Central memory CD4-positive, alpha-beta T cell (primary cell): ENCODE data around the gene ANKRD18A.
"Not testable (repeated sequence)": the region's sequence is repeated elsewhere in the genome, so short reads cannot be mapped to it uniquely, and the experiment has no call there.

Source experiments
- DNase-seq: peaks from one replicate; pipeline ENCODE4 v3.0.0; 2022

ANKRD18A gene

DNA sequence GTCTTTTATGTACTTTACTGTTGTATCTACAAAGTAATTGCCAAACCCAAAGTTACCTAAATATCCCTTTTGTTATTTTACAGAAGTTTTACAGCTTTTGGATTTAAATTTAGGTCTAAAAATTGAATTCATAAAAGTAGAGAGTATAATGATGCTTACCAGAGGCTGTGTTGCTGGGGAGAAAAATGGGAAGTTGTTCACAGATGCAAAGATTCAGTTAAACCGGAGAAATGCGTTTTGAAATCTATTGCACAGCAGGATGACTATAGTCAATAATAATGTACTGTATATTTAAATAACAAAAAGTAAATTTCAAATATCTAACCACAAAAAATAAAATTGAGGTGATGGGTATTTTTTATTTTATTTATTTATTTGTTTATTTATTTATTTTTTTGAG lies 2.6 kb upstream of the ANKRD18A start:
- DNase-seq = no peak

DNA sequence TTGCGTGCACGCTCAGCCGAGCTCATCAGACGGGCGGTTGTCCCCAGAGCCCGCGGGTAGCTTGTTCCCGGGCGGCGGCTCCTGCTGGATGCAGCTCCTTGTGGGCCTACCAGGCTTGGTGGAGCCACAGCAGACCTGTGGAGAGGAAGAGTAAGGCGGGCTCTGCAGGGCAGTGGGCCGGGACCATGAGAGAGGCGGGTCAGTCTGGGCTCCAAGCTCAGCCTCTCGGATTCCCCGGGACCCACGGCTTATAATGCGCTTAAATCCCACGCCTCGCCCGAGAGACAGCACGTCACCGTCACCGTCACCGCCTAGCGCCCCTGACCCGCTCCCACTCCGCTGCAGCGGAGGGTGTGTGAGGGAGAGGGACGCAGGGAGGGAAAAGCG lies 1.9 kb upstream of the ANKRD18A start:
- DNase-seq = peak; percentile 8

DNA sequence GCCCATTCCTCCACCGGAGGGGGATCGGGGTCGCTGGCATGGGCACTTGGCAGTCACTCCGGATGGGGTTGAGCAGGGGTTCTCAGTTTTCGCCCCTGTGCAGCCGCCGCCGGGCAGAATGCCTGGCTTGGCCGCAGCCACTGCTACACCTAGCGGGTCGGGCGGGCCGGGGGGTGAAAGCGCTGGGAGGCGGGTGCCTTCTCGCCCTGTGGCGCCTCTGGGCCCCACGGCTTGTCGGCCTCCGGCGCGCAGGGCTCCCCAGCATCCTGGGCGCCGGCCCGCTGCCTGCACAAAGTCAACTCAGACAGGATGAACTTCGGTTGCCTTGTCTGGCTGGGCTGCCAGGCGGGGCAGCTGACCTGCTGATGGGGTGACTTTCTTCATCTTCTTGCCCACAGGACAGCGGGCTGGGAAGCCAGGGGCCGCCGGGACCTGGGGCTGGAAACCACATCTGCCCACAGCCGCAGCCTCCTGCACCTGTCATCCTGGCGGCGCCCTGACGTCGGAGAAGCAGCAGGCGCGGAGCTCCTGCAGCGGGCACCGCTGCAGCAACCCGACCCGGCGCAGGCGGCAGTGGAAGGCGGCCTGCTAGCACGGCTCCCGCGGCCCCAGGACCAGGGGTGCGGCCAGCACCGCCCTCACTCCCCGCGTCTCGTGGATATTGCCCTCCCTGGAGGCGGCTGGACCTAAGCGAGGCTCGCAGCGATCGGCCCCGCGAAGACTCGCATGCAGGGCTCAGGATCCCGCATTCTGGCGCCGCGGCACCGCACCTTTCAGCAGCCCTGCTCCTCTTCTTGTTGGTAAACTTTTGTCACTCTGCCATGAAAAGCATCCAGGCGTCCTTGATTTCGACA lies 1.3 kb upstream of the ANKRD18A start:
- DNase-seq = peak; percentile 44

DNA sequence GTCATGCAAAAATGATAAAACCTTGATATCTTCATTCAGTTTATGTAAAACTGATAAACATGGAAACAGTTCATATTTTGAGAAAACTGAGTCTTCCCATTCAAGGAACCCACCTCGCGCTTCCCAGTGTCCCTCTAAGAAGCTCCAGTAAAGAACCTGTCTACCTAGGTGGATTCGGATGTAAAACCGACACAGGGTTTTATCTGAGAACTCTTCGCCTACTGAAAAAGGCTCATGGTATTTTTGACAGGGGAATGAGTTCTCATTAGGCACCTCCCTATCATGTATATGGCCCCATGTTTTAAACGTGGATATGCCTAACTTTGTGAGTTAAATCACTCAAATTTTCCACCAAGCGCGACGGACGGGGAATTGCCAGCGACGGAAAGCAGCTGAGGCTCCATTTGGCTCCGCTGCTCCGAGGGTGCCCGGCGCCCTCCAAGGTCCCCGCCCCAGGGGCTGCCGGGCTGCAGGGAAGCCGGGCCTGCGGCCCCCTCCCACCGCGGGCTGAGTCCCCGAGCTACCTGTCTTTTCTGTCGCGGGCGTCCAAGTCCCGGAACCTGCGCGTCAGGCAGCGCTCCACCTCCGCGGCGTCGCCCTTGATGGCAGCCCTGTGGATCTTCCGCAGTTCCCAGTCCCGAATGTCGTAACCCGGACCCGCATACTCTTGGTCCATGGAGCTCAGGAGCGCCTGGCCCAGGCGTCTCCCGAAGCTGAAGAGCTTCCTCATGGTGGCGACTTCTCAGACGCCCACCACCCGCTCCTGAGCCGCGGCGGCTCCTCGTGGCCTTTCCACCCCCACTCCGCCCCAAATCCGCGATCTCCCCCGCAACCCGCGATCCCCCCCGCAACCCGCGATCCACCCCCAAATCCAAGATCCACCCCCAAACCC lies 594 bp downstream of the ANKRD18A start:
- DNase-seq = peak; percentile 8

DNA sequence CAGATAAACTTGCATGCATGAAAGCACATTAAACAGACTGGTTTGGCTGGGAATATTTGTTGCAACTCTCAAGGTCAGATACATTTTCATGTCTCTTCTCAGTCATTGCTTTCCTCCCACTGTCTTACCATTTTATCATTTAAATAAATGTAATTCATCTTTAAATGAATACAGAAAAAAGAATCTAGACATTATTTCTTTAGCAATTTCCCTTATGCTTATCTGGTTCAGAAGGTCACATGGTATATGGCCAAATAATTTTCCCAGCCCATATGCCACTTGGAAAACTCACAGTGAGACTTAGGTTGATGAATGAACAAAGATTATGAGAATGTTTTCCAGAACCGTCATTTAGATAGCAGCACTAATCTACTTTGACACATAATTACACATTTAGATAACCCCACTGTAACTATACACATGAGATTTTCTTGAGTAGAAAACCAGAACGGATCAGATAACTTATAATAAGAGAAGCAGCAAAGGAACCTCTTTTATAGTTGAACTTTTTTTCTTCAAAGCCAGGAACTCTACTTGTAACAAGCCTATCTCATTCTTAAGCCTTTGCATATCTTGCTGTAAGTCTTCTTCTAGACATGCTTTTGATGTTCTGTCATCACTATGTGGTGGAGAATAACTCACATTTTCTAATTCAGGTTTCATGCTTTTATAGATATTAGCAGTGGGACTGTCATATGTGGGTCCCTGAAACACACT lies 22.2 kb downstream of the ANKRD18A start:
- DNase-seq = not testable (repeated sequence)

DNA sequence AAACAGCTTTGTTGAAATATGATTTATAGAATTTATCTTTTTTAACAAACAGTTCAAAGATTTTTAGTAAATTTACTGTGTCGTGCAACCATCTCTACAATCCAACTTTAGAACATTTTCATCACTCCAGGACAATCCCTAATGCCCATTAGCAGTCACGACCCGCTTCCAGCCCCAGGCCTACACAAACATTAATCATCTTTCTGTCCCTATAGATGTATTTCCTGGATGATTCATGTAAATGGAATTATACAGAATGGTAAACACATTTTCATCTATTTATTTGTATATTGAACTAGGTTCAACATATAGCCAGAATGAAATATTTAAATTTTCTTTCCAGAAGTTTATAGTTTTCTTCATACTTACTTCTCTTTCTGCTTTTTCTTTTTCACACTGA lies 25.3 kb downstream of the ANKRD18A start:
- DNase-seq = not testable (repeated sequence)

DNA sequence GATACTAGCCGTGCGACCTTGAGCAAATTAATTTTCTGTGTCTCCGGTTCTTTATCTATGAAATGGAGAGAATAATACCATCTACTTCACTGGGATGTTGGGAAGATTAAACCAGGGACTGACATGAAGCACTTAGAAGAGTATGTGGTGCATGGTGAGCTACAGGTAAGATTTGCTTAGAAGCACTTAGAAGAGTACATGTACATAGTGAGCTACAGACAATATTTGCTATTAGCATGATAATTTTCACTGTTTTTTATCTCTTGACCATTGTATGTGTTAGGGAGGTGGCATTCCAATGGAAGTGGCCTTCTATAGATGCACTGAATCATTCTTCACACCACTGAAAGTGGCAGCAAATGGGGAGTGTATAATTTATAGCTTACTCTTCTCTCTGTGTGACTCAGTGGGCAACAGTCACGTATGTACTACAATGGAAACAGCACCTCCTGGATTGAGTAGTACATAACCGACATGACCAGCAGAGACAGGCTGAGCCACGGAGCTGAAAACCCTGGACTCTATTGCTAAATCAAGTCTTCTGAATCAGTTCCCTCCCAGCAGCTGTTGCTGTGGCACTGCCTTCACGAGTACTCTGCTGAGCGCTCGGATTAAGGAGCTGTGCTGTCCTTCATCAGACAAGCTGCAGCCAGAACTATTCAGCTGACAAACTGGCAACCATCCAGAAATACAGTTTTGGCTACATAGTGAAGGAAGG lies 28.9 kb downstream of the ANKRD18A start:
- DNase-seq = not testable (repeated sequence)

DNA sequence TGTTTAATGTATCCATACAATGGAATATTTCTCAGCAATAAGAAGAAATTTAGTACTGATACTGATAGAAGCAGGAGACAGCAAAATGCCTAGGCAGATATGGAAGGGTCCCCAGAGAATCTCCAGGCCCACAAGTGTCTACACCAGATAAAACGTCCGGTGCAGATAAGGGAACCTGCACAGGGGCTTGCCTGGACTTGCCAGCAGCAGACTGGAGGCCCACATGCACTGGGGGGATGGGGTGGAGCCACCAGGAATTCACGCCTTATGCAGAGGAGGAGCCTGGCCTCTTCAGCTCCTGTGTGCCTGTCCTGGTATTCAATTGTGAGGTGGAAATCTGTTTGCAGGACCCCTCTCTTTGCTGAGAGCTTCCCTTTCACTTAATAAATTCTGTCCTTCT lies 36.6 kb downstream of the ANKRD18A start:
- DNase-seq = not testable (repeated sequence)

DNA sequence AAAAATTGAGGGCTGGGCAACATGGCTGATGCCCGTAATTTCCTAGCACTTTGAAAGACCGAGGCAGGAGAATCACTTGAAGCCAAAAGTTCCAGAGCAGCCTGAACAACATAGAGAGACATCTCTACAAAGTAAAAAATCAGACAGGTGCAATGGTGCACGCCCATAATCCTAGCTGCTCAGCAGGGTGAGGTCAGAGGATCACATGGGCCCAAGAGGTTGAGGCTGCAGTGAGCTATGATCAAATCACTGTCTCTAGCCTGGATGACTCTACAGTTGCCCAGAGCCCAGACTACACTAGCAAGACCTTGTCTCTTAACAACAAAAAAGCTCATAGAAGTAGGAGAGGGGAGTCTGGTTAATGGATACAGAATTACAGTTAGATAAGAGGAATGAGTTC lies 40.3 kb downstream of the ANKRD18A start:
- DNase-seq = not testable (repeated sequence)

DNA sequence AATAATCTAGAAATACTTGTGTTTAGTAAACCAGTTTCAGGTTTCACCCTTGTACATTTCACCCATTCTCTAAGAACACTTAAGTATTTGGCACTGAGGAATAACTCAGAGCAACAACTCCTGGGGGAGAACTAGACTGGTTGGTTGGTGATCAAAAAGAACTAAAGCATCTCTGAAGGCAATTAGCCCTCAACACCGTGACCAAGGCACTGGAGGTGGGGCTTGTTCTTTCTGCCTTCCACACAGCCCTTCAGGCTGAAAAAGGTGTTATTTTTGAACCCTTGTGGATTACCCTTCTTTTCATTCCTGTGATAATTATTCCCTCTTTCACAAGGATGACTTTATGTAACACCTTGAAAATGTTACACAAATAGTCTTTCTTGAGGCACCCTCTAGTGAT lies 44.2 kb downstream of the ANKRD18A start:
- not testable (repeated sequence) for DNase-seq

DNA sequence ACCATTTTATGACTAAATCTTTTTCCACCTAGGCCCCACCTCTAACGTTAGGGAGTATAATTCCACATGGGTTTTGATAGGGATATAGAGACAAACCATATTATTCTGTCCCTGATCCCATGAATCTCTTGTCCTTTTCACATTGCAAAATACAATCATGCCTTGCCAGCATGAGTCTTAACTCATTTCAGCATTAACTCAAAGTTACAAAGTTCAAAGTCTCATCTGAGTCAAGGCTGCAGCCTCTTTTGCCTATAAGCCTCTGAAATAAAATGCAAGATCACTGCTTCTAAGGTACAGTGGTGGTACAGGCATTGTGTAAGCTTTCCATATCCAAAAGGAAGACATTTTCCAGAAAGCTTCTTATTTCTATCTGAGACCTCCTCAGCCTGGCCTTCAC lies 54.3 kb downstream of the ANKRD18A start:
- DNase-seq = not testable (repeated sequence)

DNA sequence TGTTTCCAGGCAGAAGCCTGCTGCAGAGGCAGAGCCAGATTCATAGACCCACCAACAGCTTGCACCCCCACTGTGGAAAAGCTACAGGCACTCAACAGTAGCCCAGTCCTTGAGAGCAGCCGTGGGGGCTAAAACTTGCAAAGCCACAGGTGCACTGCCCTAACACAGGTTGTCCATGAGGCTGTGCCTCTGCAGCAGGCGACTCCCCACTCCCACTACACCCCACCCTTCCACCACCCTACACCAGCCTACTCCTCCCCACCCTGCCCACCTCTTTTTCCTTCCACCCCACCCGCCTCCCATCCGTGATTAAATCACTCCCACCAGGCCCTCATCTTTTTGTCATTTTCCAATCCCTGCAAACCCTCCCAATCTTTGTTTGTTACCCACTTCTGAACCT lies 55.2 kb downstream of the ANKRD18A start:
- DNase-seq = not testable (repeated sequence)

DNA sequence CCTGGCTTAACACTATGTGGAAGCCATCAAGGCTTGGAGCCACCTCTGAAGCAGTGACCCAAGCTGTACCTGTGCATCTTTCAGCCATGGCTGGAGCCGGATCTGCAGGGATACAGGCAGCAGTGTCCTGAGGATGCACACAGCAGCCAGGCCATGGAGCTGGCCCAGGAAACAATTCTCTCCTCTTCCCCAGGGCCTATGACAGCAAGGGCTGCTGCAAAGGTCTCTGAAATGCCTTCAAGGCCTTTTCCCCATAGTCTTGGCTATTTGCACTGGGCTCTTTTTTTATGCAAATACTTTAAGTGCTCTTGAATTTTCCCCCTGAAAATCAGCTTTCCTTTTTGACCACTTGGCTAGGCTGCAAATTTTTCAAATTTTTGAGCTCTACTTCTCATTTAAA lies 56.5 kb downstream of the ANKRD18A start:
- DNase-seq = not testable (repeated sequence)

DNA sequence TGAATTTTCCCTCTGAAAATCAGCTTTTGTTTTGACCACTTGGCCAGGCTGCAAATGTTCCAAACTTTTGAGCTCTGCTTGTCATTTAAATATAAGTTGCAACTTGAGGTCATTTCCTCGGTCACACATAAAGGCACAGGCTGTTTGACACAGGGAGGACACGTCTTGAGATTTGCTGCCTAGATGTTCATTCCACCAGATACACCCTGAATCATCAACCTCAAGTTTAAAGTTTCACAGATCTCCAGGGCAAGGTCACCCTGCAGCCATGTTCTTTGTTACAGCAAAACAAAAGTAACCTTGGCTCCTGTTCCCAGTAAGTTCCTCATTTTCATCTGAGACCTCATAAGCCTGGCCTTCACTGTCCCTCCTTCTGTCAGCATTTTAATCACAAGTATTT lies 59.3 kb downstream of the ANKRD18A start:
- not testable (repeated sequence) for DNase-seq

DNA sequence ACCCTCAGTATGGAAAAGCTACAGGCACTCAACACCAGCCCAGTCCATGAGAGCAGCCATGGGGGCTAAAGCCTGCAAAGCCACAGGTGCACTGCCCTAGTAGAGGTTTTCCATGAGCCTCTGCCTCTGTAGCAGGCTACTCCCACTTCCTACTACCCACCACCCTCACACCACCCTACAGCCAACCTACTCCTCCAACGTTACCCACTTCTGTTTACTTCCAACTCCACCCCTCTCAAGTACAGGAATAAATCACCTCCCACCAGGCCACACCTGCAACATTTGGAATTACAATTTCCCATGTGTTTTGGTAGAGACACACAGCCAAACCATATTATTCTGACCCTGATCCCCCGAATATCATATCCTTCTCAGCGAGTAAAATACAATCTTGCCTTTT lies 61.2 kb downstream of the ANKRD18A start:
- not testable (repeated sequence) for DNase-seq

DNA sequence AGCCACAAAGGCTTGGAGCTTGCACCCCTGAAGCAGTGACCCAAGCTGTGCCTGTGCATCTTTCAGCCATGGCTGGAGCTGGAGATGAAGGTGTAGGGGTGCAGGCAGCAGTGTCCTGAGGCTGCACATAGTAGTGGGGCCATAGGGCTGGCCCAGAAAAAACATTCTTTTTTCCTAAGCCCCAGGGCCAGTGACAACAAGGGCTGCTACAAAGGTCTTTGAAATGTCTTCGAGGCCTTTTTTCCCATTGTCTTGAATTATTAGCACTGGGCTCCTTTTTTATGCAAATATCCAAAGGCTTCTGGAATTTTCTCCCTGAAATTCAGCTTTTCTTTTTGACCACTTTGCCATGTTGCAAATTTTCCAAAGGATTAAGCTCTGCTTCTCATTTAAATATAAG lies 62.6 kb downstream of the ANKRD18A start:
- DNase-seq = not testable (repeated sequence)

DNA sequence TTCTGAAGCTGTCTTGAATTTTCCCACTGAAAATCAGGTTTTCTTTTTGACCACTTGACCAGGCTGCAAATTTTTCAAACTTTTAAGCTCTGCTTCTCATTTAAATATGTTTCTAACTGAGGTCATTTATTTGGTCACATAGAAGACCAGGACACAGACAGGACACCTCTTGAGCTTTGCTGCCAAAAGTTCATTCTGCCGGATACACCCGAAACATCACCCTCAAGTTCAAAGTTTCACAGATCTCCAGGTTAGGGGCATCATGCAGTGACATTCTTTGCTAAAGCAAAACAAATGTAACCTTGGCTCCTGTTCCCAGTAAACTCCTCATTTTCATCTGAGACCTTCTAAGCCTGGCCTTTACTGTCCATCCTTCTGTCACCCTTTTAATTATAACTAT lies 65.4 kb downstream of the ANKRD18A start:
- not testable (repeated sequence) for DNase-seq

DNA sequence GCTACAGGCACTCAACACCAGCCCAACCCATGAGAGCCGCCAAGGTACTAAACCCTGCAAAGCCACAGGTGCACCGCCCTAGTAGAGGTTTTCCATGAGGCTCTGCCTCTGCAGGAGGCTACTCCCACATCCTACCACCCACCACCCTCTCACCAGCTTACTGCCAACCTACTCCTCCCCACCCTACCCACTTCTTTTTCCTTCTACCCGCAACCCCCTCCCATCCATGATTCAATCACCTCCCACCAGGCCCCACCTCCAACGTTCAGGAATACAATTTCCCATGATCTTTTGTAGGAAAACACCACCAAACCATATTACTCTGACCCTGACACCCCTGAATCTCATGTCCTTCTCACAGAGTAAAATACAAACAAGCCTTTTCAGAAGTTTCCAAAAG lies 67.4 kb downstream of the ANKRD18A start:
- not testable (repeated sequence) for DNase-seq

DNA sequence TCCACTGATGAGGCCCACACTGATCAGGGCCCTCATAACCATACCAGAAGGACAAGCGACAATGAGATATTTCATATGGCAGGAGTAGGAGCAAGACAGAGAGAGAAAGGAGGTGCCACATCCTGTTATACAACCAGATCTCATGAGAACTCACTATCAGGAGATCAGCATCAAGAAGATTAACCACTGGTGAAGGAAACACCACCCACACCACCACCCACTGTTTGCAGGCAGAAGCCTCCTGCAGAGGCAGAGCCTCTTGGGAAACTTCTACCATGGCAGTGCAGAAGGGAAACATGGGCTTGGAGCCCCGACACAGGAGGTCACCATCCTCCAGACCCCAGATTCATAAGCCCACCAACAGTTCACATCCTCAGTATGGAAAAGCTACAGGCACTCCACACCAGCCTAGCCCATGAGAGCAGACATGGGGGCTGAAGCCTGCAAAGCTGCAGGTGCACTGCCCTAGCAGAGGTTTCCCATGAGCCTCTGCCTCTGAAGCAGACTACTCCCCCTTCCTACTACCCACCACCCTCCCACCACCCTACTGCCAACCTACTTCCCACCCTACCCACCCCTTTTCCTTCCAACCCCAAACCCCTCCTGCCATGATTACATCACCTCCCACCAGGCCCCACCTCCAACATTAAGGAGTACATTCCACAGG lies 73.8 kb downstream of the ANKRD18A start:
- DNase-seq = peak; percentile 41

DNA sequence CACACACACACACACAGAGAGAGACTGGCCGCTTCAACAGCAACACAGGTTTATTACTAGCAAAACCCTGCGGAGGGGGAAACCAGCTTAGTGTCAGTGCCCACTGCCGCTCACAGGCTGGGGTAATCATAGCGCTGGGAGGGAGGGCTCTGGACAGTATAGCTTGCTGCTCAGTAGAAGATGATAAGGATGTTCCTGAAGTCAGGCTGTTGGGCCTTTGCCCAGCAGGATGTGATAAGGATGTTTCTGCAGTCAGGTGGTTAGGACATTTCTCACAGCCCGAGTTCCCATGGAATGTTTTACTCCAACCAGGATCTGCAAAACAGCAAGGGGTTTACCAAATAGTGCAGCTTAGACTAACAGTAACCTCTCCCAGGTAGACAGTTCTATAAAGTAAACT lies 79.9 kb downstream of the ANKRD18A start:
- DNase-seq = not testable (repeated sequence)

DNA sequence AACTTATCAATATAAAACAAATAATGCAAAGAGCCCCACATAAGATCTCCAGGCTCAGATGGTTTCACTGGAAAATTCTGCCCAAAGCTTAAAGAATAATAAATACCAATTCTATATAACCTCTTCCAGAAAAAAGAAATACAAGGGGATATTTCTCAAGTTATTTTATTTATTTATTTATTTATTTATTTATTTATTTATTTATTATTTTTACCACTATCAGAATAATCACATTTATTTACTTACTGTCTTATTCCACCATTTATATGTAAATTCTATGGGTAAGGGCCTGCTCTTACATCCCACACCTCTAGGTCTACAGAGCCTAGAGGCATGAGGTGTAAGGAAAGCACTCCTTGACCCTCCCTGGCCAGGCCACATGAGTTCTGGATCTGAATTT lies 91.1 kb downstream of the ANKRD18A start:
- DNase-seq = no peak

DNA sequence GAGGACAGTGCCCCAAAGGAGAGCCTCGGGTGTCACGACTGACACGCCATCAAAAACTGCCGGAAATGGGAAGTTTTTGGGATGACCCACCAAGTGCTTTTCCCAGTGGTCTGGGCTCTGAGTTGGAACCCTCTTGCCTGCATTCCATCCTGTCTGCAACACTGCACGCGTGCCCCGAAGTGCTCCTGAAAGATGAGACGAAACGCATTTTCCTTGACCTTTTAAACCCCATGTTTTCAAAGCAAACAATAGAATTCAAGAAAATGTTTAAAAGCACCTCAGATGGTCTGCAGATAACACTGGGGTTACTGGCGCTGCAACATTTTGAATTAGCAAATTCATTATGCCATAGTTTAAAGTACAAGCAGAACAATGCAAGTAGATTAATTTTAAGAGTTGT lies 92.9 kb downstream of the ANKRD18A start:
- no peak for DNase-seq
